AG10803 (cell line): ENCODE data around the gene TP63.

ENCODE experiments used
- DNase-seq: peaks from one replicate; pipeline ENCODE4 v3.0.0; 2010; ENCODE audit warnings: low read depth
- H3K4me3 ChIP-seq: 2 replicates; pipeline ENCODE4 v1.5.1; 2011; ENCODE audit warnings: mild to moderate bottlenecking, low read length, control low read depth
- CTCF ChIP-seq: conservative IDR thresholded peaks from 2 replicates; pipeline ENCODE4 v1.5.1; 2011; ENCODE audit warnings: mild to moderate bottlenecking, low read length, control low read depth, inconsistent platforms

Gene TP63

GRCh38 chr3:189625572-189625971 is 5.6 kb upstream of the TP63 start:
- no peak overlapping the region for H3K4me3 ChIP-seq
- TF ChIP-seq CTCF, result no peak

GRCh38 chr3:189626286-189626685 is 4.9 kb upstream of the TP63 start:
- no peak overlapping the region for H3K4me3 ChIP-seq
- peak; percentile 4 for DNase-seq
- no peak for TF ChIP-seq CTCF

More at GRCh38 chr3:189625572-189625971, 5.6 kb upstream of the TP63 start:
- no peak for DNase-seq

- TF ChIP-seq CTCF, result no peak
- peak; percentile 51 for DNase-seq
Measured at GRCh38 chr3:189629803-189630455, 1.3 kb upstream of the TP63 start.

GRCh38 chr3:189630767-189631372 is 319 bp upstream of the TP63 start:
- peak; percentile 9 for DNase-seq
- no peak overlapping the region for H3K4me3 ChIP-seq

More at GRCh38 chr3:189629803-189630455, 1.3 kb upstream of the TP63 start:
- no peak overlapping the region for H3K4me3 ChIP-seq

GRCh38 chr3:189631409-189631808 is 220 bp downstream of the TP63 start:
- no peak overlapping the region for H3K4me3 ChIP-seq
- no peak for DNase-seq
- no peak for TF ChIP-seq CTCF

More at GRCh38 chr3:189630767-189631372, 319 bp upstream of the TP63 start:
- no peak for TF ChIP-seq CTCF

- H3K4me3 ChIP-seq, result no peak overlapping the region
Measured at GRCh38 chr3:189632242-189632641, 1.1 kb downstream of the TP63 start.

More at GRCh38 chr3:189632242-189632641, 1.1 kb downstream of the TP63 start:
- no peak for DNase-seq
- no peak for TF ChIP-seq CTCF
